Osteoblast (primary cell): ENCODE data around the gene CWC25. TPM values are rescaled to one million over a fixed set of nuclear protein-coding genes. Genes with fewer than 3 reads are reported as not detected.
A peak's percentile ranks its signal among the peaks of the same experiment; 100 is the strongest.

ENCODE experiments used
- DNase-seq: peaks from one replicate; pipeline ENCODE4 v3.0.0; 2011; ENCODE audit warnings: low spot score, mixed read lengths; ENCODE audit not compliant: insufficient read length; ENCODE audit errors: missing footprints
- H2AFZ ChIP-seq: 2 replicates; pipeline ENCODE4 v1.6.0; 2011; ENCODE audit warnings: mild to moderate bottlenecking, low read length
- H3K27ac ChIP-seq: 2 replicates; pipeline ENCODE4 v1.5.1; 2011; ENCODE audit warnings: mild to moderate bottlenecking, low read depth, low read length, moderate library complexity
- H3K27me3 ChIP-seq: 2 replicates; pipeline ENCODE4 v1.6.0; 2012; ENCODE audit warnings: mild to moderate bottlenecking, control low read depth, inconsistent platforms, low read length, moderate library complexity; ENCODE audit not compliant: insufficient read depth
- H3K36me3 ChIP-seq: 2 replicates; pipeline ENCODE4 v1.5.1; 2011; ENCODE audit warnings: mild to moderate bottlenecking, low read length, control low read depth, moderate library complexity; ENCODE audit not compliant: insufficient read depth
- H3K4me1 ChIP-seq: 2 replicates; pipeline ENCODE4 v1.5.1; 2011; ENCODE audit warnings: mild to moderate bottlenecking, low read length, control low read depth, moderate library complexity; ENCODE audit not compliant: insufficient read depth
- H3K4me2 ChIP-seq: 2 replicates; pipeline ENCODE4 v1.6.0; 2011; ENCODE audit warnings: mild to moderate bottlenecking, low read length; ENCODE audit not compliant: insufficient read depth
- H3K4me3 ChIP-seq: fragments of 200-600 bp; sonication (generic); 3 replicates; pipeline ENCODE4 v1.5.1; 2012; ENCODE audit warnings: mild to moderate bottlenecking, low read length, inconsistent platforms; ENCODE audit not compliant: insufficient read depth
- H3K79me2 ChIP-seq: 2 replicates; pipeline ENCODE4 v1.6.0; 2012; ENCODE audit warnings: mild to moderate bottlenecking, low read length, control low read depth, inconsistent platforms; ENCODE audit not compliant: insufficient read depth
- H3K9me3 ChIP-seq: 2 replicates; pipeline ENCODE4 v1.5.1; 2011; ENCODE audit warnings: low read depth, low read length, control low read depth
- H4K20me1 ChIP-seq: 2 replicates; pipeline ENCODE4 v1.6.0; 2012; ENCODE audit warnings: mild to moderate bottlenecking, low read length, control low read depth; ENCODE audit not compliant: insufficient read depth
- small RNA-seq: library from RNA; depleted of rRNA; stranded (forward); fragments of <200 nt; gene quantifications from one replicate; pipeline ENCODE3, GENCODE V24; 2012
- total RNA-seq: library from RNA; depleted of rRNA; stranded (reverse); fragments of >200 nt; gene quantifications from 2 replicates; pipeline ENCODE4 v1.2.3, GENCODE V29; 2012
- TF ChIP-seq, protein P1 (sequence below): IDR thresholded peaks from 2 replicates; pipeline ENCODE4 v1.5.1; 2011; ENCODE audit warnings: mild to moderate bottlenecking, low read depth, low read length, moderate library complexity; ENCODE audit errors: extremely low read depth

The CWC25 gene
- total RNA-seq, 1 donor, result 10.9 TPM

DNA sequence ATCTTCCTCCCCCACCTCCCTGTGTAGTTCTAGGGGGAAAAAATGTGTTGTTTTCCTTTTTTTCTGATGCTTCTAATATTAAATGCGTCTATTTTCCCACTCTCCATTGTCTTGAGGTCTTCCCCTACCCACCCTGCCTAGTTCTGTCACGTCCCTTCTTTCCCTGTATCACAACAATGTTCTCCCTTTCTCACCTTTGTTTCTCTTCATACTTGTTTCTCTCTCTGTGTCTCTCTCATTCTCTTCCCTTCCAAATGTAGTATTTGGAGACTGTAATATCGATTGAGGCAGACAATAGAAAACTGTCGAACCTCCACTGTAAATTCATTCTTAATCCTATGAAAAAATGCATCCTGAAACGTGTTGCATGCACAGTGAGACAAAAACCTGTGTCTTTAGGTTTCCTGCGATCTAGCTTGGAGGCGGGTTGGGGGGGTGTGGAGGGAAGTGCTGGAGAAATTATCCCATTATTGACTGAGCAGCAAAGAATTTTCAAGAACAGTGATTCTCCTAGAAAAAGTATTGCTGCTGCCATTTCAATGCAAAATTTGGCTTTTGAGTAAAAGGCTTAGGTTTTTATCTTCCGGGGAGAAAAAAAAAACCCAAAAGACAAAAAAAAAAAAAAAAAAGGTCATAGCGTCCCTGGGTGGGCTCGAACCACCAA, 73.8 kb downstream of the CWC25 start:
- H3K4me3 ChIP-seq, result peak overlapping the region; percentile 99
- no peak overlapping the region for H3K27ac ChIP-seq
- peaks cover 13% of the 10 kb centered on the region for H4K20me1 ChIP-seq
- peaks cover 39% of the 10 kb centered on the region for H3K4me1 ChIP-seq
- DNase-seq, result peak; percentile 78
- H2AFZ ChIP-seq, result peak overlapping the region; percentile 69
- H3K9me3 ChIP-seq, result no peaks in the 10 kb centered on the region
- TF ChIP-seq, protein P1, sequence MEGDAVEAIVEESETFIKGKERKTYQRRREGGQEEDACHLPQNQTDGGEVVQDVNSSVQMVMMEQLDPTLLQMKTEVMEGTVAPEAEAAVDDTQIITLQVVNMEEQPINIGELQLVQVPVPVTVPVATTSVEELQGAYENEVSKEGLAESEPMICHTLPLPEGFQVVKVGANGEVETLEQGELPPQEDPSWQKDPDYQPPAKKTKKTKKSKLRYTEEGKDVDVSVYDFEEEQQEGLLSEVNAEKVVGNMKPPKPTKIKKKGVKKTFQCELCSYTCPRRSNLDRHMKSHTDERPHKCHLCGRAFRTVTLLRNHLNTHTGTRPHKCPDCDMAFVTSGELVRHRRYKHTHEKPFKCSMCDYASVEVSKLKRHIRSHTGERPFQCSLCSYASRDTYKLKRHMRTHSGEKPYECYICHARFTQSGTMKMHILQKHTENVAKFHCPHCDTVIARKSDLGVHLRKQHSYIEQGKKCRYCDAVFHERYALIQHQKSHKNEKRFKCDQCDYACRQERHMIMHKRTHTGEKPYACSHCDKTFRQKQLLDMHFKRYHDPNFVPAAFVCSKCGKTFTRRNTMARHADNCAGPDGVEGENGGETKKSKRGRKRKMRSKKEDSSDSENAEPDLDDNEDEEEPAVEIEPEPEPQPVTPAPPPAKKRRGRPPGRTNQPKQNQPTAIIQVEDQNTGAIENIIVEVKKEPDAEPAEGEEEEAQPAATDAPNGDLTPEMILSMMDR, result no peak
- H3K4me2 ChIP-seq, result peak overlapping the region; percentile 89
- H3K36me3 ChIP-seq, result peaks cover 18% of the 10 kb centered on the region
- H3K79me2 ChIP-seq, result peaks cover 50% of the 10 kb centered on the region
- H3K27me3 ChIP-seq, result no peaks in the 10 kb centered on the region

Small RNA genes within 50 kb of the gene (small RNA-seq; reads per million reads assigned to genes)
- gene MIR4727 (not detected), gene RNU6-866P (not detected), gene SNORA21 (not detected), gene SNORA21B (not detected)

Other genes with a start within 250 kb of the CWC25 start
- gene SRCIN1, start 219.4 kb downstream of the CWC25 start, total RNA-seq, result not detected in 2 replicates
- gene EPOP, start 150.4 kb downstream of the CWC25 start, total RNA-seq, result 1.2 and 2.2 TPM in 2 replicates
- gene MLLT6, start 120.0 kb downstream of the CWC25 start, total RNA-seq, result 33.3 and 44.2 TPM in 2 replicates
- gene CISD3, start 95.0 kb downstream of the CWC25 start, total RNA-seq, result 3.5 and 3.6 TPM in 2 replicates
- 3.3 and 5.0 TPM in 2 replicates for gene PCGF2, start 77.0 kb downstream of the CWC25 start, total RNA-seq
- gene PSMB3, start 72.6 kb downstream of the CWC25 start, total RNA-seq, result 235 and 267 TPM in 2 replicates
- gene PIP4K2B, start 25.8 kb downstream of the CWC25 start, total RNA-seq, result 48.1 and 65.4 TPM in 2 replicates
- gene RPL23, start 28.4 kb upstream of the CWC25 start, total RNA-seq, result 821 and 1,095 TPM in 2 replicates
- gene LASP1, start 44.7 kb upstream of the CWC25 start, total RNA-seq, result 215 and 228 TPM in 2 replicates
- not detected in 2 replicates for gene FBXO47, start 142.1 kb upstream of the CWC25 start, total RNA-seq